Activated gamma-delta T cell treated with Interleukin-2 at 50 U/mL for 16 hours (primary cell): ENCODE results near the gene TSEN54.
"Not testable (repeated sequence)": the region's sequence is repeated elsewhere in the genome, so short reads cannot be mapped to it uniquely, and the experiment has no call there.

Experiments
- DNase-seq: peaks from one replicate; pipeline ENCODE4 v3.0.0-alpha.2; 2020

The TSEN54 gene

GRCh38 chr17:75516255-75516618 is at the start of gene TSEN54:
Gene TSEN54 (plus strand): TSS chr17:75516528. CDS start chr17:75516561, 33 bp downstream.
- peak; percentile 96 for DNase-seq

DNA sequence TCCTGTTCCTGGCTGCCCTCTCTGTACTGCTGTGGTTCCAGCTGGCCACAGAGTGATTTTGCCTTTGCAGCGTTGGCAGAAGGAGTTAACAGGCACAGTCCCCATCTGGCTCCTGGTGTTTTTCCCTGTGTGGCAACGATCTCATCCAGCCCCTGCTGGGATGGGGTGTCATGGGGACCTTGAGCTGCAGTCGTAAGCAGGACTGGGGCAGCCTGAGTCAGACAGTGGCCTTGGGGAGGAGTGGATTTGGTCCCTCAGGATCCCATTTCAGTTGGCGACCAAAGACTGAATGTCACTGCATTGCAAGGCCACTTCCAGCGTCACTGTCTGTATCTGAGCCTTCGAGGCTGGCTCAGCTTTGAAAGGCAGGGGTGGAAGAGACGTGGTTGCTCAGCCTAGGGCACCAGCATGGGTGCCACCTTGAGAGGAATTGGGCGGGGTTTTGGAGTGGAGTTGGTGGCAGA is 48.0 kb upstream of the TSEN54 start:
- DNase-seq = no peak

DNA sequence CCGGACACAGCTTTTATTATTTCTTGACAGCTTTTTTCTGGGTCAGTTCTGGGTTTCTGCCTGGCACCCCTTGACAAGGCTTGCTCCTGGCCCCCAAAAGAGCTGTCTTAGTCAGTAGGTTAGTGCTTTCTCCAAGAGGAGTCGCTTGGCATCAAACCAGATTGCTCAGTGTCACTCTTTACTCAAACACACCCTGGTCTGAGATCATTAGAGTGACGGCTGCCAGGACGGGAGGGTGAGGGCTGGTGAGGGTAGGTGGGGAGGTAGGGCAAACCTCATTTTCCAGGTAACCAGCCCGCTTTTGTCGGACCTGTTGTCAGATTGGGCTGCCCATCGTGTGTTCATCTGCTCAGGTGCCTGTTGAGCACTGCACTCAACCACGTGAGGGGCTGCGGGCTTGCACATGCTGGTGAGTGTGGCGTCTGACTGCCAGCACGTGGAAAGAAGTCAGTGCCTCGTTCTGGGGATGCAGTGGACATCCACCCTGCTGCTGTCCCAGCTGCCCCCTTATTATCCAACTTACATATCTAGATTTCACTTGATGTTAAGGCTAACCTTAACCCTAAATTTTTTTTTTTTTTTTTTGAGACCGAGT is 47.5 kb upstream of the TSEN54 start:
- DNase-seq = no peak

DNA sequence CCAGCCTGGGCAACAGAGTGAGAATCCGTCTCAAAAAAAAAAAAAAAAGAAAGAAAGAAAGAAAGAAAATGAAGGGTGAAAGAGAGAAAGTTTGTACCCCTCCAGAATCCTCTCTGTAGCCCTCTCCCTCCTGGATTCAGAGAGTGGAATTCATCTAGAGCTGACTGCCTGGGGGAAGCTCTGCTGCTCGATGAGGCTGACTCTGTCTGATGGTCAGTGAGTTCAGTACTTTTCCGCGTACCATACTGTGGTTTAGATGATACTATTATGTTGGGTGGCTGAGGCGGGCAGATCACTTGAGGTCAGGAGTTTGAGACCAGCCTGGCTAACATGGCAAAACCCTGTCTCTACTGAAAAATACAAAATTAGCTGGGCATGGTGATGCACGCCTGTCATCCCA is 45.1 kb upstream of the TSEN54 start:
- no peak for DNase-seq

DNA sequence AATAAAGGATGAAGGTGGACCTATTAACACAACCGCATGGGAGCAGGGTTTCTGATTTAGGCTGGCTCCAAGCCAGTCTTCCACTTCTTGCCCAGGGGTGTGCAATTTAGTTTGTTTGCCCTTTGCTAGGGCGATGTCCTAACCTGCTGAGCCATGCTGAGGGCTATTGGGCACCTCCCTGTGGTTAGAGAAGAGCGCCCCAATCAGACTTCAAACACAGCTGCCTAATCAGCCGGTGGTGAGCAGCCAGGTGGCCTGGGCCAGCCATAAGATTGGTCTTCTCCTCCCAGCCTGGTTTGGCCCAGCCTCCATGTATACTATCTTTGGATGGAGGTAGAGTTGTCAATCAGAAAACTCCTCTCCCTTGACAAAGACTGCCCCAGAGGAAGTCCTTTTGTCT is 44.2 kb upstream of the TSEN54 start:
- DNase-seq = no peak

GRCh38 chr17:75473246-75473645 is 43.1 kb upstream of the TSEN54 start:
- no peak for DNase-seq

GRCh38 chr17:75474736-75475135 is 41.6 kb upstream of the TSEN54 start:
- DNase-seq = no peak

DNA sequence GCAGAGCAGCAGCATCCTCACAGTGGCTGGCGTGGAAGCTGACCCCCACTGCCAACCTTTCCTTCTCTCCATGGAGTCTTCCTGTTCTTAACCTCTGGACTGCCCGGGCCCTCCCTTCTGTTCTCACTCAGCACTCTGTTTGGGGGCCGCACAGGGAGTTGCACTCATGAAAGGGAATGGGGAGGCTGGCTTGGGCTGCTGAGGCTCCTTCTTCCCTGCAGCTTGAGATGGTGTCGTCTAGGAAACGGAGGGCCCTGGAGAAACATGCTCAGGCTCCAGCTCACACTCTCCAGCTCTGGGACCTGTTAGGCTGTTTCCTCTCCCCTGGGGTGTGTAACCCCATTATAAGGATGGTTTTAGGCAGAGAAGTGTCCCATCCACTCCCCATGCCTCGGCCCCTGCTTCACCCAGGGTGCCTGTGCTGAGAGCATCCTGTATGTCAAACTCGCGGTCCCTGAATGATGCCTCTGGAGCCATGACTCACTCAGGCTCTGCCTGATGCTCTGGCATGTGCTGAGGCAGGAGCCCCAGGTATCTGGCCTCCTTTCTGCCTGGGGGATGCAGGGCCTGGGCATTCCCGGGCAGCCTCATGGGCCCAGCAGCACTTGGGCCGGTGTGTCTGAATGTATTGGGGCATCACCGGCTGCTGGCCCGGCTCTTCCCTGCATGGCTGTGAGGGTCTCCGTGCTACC is 41.0 kb upstream of the TSEN54 start:
- DNase-seq = no peak

GRCh38 chr17:75475851-75476250 is 40.5 kb upstream of the TSEN54 start:
- DNase-seq = no peak

DNA sequence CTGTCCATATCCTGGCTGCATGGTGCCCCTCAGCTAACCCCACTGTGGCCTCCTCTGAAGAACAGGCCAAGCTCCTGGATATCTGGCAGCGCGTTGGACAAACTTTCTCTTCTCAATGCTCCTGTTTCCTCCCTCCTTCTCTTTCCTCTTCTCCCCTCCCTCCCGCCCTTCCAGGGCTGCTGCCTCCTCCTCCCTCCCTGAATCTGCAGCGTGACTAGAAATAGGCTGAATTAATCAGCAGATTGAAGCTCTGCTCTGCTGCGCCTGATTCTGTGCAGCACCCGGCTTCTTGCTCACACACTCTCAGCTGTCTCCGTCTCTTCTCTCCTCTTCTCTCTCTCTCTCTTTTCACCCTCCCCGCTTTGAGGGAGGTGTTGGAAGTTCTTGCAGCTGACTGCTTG is 40.1 kb upstream of the TSEN54 start:
- DNase-seq = no peak

GRCh38 chr17:75476752-75477489 is 39.4 kb upstream of the TSEN54 start:
- no peak for DNase-seq

- DNase-seq = not testable (repeated sequence)
Measured at GRCh38 chr17:75477490-75477862, 38.9 kb upstream of the TSEN54 start.

DNA sequence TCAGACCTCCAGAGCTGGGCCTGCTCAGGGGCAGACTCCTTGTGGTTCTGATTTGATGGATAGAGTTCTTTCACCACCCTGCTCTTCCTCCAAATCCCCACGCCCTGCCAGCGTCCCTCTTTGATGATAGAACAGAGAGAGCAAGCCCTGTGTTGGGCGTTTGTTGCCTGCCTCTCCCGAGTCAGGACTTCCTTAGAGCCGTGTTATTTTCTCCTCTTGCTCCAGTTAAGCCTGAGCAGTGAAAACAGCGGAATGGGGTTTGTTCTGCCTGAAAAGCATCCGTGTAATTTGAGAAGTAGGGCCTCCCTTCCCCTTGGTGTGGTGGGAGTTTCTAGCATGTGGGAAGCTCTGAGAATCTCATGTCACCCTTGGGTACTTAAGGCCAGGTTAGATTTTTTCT is 37.8 kb upstream of the TSEN54 start:
- no peak for DNase-seq

- no peak for DNase-seq
Measured at GRCh38 chr17:75480281-75480680, 36.0 kb upstream of the TSEN54 start.

DNA sequence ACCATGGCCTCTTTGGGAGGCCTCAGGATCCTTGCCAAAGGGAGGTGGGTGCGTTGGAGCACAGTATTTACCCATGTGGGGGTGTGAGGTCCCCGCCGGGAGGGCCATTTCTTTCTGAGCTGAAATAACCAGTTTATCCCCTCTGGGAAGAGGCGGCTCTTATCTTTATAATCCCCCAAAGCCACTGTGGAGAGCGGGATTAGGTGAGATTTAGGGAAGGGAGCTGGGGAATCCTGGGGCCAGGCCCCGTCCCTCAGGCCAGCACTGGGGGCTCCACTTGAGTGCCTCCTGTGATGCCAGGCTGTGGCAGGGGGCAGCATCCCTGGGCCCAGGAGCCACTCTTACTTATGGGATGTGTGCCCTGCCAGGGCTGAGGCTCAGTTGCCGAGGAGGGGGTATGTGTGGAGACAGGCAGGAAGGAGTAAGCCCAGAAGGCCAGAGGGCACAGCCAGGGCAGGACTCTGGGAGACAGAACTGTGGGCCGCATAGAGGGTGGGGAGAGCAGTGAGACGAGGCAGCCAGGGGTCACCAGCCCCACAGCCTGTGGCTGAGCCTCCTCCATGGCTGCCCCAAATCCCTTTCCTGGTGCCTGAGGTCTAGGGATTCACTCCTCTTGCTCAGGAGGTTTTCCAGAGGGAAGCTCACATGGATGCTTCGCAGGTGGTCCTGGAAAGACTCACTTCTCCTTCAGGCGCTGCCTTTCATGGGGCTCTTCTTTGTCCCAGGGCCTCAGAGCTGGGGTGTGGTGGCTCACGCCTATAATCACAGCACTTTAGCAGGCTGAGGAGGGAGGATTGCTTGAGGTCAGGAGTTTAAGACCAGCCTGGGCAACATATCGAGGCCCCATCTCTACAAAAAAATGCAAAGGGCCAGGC is 34.9 kb upstream of the TSEN54 start:
- no peak for DNase-seq

DNA sequence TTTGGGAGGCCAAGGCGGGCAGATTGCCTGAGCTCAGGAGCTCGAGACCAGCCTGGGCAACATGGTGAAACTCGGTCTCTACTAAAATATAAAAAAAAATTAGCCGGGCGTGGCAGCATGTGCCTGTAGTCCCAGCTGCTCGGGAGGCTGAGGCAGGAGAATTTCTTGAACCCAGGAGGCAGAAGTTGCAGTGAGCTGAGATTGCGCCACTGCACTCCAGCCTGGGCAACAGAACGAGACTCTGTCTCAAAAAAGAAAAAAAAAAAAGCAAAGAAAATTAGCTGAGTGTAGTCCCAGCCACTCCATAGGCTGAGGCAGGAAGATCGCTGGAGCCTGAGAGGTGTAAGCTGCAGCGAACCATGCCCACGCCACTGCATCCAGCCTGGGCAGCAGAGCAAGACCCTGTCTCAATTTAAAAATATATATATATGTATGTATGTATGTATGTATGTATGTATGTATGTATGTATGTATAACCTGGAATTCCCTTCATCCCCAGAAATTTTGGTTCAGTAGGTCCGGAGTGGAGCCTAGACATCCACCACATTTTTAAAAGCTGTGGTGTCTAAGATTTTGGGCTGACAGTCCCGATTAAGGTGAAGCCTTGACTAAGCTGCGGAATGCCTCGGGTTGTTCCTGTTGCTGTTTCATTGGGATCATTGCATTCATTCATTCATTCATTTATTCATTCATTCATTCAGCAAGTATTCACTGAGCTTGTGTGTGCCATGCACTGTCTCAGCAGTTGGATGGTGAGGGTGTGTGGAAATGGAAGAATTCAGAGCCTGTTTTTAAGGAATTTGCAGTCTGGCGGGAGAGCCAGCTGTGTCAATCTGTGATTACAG is 34.0 kb upstream of the TSEN54 start:
- no peak for DNase-seq

- DNase-seq = no peak
Measured at GRCh38 chr17:75485688-75486087, 30.6 kb upstream of the TSEN54 start.

- no peak for DNase-seq
Measured at GRCh38 chr17:75486151-75486550, 30.2 kb upstream of the TSEN54 start.

DNA sequence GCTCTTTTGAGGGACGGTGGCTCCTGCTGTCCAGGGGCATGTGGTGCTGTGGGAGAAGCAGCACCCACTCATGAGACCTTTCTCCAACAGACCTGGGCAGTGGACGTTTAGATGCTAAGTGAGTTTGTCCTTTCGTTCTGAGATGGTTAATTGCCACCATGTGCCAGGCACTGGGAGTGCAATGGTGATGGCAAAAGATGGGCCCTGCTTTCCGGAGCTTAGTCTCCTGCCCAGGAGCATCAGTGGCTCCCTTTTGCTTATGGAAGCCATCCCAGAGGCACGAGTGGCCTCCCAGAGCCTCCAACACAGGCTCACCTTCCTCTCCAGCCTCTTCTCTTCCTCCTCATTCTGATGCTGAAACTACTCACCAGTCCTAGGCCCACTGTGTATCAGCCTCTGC is 29.4 kb upstream of the TSEN54 start:
- no peak for DNase-seq

DNA sequence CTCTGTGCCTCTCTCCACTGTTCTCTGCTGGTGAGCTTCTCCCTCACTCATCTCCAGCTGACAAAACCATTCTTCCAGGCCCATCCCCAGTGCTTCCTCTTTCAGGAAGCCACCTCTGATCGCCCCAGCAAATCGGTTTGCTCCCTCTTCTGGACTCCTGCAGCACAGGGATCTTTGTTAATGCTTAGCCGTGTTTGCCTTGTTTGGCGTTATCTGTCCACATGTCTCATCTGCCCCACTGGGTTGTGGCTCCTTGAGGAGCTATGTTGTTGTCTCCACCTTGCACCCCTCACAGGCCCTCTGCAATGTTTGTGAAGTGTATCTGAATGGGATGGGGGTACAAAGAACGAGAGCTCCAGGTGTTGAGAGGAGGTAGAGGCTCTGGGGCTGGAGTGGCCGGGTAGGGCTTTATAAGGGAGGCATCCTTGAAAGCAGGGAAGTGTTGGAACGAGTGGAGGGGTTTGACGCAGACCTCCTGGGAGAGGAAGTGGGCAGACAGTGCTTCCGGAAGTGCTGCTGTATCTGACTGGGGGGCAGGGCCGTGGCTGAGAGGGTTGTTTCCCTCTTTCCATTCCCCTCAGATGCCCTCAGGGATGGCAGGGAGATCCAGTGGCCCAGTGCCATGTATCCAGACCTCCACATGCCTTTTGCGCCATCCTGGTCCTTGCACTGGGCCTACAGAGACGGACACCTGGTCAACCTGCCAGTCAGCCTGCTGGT is 28.8 kb upstream of the TSEN54 start:
- DNase-seq = peak; percentile 63

DNA sequence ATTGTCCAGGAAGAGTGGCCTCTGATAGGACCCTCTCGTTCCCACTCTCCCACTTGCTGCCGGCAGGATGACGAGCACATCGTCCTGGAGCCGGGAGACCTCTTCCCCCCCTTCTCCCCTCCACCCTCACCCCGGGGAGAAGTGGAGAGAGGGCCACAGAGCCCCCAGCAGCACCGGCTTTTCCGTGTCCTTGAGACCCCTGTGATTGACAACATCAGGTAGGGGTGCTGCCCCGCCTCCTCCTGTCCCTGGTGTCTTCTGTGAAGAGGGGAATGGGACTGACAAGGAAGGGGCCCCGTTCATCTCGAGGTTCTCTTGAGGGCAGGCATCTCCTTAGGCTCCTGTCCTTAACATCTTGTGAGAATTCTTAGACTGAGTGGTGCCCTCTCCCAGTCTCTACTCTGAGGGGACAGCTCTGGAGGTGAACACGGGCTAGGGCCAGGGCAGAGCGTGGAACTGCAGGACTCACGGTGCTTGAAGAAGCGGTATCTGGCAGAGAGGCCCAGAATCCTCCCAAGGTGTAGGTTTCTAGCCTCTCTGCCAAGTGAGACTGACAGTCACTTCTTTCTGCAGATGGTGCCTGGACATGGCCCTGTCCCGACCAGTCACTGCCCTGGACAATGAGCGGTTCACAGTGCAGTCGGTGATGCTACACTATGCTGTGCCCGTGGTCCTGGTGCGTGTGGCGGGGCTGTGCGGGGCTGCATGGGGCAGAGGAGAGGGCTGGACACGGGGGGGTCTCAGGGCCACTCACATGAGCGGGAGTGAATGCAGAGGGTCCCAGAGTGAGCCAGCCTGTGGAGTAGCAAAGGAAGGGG is 27.4 kb upstream of the TSEN54 start:
- no peak for DNase-seq
